AG08395 (cell line): Measurements from ENCODE around the gene ACOXL.

Experiments
- DNase-seq: peaks from one replicate; pipeline ENCODE4 v3.0.0; 2012; ENCODE audit warnings: mixed read lengths, low spot score

Gene ACOXL

DNA sequence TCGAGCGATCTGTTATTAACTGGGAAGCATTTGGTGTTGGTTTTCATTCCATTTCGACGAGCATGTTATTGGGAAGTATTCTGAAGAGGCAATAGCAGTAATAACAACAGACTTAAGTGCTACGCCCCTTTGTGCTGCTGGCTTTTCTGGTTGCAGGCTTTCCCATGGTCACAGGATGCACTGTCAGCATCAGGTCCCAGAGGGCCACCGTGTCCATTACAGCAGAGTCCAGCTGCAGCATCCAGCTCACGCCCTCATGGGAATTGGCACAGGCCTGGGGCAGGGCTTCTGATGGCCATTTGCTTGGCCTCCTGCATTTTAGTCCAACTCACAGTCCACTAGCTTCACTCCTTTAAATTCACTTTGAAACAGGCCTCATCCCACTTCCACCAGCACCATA is 432.7 kb downstream of the ACOXL start:
- DNase-seq: no peak

DNA sequence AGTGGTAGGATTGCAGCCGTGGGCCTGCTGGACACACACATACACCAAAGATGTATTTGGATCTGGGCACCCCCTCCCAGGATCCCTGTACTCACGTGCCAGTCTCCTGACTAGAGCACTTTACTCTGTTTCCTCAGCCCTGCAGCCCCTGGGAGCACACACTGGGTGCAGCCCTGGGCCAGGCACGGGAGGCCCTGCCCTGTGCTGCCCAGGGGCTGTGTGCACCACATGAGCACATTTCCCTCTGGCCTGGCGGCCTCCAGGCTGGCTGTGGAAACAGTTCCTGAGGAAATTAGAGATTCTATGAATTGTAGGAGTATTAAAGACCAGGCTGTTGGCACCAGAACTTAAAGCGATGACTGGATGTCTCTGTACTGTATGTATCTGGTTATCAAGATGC is 433.7 kb downstream of the ACOXL start:
- no peak for DNase-seq

DNA sequence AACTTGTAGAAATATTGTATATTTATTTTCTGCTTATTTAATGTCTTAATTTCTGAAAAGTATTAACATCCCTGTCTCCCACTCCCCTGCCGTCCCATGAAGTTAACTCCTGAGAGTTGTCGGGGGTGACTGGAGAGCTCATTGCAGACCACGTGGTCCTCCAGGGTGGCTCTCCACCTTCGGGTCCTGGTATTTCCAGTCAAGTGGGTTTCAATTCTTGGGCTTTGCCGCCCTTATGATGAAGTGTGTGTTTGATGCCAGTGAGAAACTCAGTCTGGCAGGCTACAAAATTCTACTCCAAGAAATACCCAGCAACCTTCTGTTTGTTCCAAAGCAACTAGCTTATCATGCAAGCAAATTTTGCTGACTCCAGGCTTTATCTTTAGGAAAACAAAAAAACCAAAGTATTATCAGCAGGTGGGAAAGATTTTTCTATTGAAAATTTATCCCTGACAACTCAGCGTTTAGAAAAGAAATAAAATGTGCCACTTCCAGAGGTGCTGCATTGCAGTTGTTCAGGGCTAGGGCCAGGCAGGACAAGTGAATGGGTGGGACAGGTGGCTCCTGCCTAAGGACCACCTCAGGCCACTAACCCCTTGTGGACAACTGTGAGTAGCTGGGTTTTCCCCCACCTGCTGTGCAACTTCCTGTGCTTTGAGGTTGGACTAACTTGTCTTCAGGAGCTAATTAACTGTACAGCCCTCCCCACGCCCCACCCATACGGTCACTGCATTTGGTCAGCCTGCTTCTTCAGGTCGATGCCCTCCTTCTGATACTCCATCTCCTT is 434.9 kb downstream of the ACOXL start:
- no peak for DNase-seq

DNA sequence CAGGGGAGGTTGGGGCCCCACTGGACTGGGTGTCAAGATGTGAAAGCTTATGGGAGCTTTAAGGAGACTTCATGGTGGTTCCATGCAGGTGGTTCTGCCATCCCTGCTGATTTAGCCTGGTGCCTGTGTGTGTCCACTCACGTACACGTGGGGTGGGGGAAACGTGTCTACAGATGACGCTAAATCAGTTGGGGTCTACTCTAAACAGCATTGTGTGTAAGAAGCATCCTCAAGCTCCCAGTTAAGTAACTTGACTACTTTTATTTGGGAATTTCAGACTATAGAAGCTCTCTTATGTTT is 435.4 kb downstream of the ACOXL start:
- DNase-seq: no peak
